GM12873 (cell line): ENCODE data around the gene NME3.

Experiments used
- TF ChIP-seq, protein P1 (sequence below): IDR thresholded peaks from 2 replicates; pipeline ENCODE4 v1.5.1; 2012; ENCODE audit warnings: low read depth, mild to moderate bottlenecking, moderate library complexity, low read length, control low read depth; ENCODE audit not compliant: insufficient read depth; ENCODE audit errors: missing control alignments

Gene NME3

GRCh38 chr16:1779234-1779701, 7.9 kb upstream of the NME3 start:
- TF ChIP-seq, protein P1, sequence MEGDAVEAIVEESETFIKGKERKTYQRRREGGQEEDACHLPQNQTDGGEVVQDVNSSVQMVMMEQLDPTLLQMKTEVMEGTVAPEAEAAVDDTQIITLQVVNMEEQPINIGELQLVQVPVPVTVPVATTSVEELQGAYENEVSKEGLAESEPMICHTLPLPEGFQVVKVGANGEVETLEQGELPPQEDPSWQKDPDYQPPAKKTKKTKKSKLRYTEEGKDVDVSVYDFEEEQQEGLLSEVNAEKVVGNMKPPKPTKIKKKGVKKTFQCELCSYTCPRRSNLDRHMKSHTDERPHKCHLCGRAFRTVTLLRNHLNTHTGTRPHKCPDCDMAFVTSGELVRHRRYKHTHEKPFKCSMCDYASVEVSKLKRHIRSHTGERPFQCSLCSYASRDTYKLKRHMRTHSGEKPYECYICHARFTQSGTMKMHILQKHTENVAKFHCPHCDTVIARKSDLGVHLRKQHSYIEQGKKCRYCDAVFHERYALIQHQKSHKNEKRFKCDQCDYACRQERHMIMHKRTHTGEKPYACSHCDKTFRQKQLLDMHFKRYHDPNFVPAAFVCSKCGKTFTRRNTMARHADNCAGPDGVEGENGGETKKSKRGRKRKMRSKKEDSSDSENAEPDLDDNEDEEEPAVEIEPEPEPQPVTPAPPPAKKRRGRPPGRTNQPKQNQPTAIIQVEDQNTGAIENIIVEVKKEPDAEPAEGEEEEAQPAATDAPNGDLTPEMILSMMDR: no peak

GRCh38 chr16:1778200-1779179, 7.1 kb upstream of the NME3 start:
- TF ChIP-seq, protein P1: no peak

GRCh38 chr16:1777375-1778199, 6.2 kb upstream of the NME3 start:
- TF ChIP-seq, protein P1: no peak

GRCh38 chr16:1776991-1777374, 5.6 kb upstream of the NME3 start:
- TF ChIP-seq, protein P1: no peak

DNA sequence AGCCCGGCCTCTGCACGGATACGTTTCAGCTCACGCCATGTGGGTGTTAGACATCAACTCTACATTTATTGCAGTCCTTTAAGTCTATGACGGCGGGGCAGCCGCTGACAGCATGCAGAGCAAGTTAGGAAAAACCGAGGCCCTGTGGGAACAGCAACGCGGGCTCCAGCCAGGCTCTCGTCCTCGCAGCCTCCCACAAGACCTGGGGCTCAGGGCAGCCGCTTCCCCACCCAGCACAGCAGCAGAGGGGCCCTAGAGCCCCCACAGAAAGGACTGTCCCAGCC, 5.3 kb upstream of the NME3 start:
- TF ChIP-seq, protein P1: no peak

DNA sequence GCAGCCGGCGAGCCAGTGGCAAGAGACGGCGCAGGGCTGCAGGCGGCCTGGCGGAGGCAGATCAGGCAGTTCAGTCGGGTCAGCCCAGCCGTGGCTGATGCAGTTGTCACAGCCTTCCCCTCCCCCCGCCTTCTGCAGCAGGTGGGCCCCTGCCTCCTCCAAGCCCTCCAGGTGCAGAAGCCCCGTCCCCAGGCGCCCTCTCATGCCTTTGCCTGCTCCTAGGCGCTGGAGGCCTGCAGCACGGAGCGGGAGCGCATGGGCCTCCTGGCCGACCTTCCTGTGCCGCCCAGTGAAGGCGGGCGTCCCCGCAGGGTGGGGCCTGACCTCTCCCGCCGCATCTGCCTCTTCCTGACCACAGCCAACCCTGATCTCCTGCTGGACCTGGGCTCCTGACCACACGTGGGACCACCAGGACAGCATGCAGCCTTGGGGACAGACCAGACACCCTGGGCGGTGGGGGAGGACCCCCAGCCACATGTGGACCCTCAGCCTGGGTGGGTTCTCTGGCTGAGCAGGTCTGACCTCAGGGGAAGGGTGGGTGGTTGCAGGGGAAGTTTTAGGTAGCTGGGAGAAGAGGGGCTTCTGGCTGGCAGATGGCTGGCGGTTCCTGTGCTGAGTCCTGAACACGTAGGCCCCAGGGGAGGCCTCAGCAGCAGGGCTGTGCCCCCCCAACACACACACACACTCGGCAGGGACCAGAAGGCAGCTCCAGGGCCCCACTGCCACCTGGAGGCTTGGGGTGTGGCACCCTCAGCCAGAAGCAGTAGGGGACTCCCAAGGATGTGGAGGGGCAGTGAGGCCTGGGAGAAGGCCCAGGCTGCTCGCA, 4.7 kb upstream of the NME3 start:
- TF ChIP-seq, protein P1: no peak
